OCI-LY7 (cell line): ENCODE results near the gene NRIP1. TPM values are rescaled to one million over a fixed set of nuclear protein-coding genes. Genes with fewer than 3 reads are reported as not detected.

Experiments used
- BruUV-seq: library from RNA; stranded (reverse); fragments of 400-500 nt; replicated peaks from 2 replicates; lab custom pipeline; 2021; lab: Mats Ljungman, UMichigan
- CTCF ChIA-PET: fragments of 300-600 bp; sonication (Branson Sonifier 250); formaldehyde crosslinking; loops from one replicate; lab custom pipeline; 2022; ENCODE audit warnings: antibody characterized with exemption; ENCODE audit not compliant: unreplicated experiment; lab: Charles Lee
- POLR2A ChIA-PET: fragments of 300-600 bp; sonication (Branson Sonifier 250); formaldehyde crosslinking; loops from one replicate; lab custom pipeline; 2022; ENCODE audit warnings: antibody characterized with exemption; lab: Charles Lee
- DNase-seq: peaks from one replicate; pipeline ENCODE4 v3.0.0-alpha.2; 2015; ENCODE audit warnings: low spot score
- H2AFZ ChIP-seq: fragments of 200-600 bp; sonication (generic), shearing (Covaris generic); 2 replicates; pipeline ENCODE4 v1.6.1; 2014; ENCODE audit warnings: mild to moderate bottlenecking, antibody characterized with exemption, low read length, moderate library complexity
- H3K27ac ChIP-seq: fragments of 200-600 bp; sonication (generic); 2 replicates; pipeline ENCODE4 v1.5.1; 2014; ENCODE audit warnings: mixed run types, low read depth, mild to moderate bottlenecking, moderate library complexity, low read length, inconsistent platforms; ENCODE audit not compliant: poor library complexity, severe bottlenecking
- H3K36me3 ChIP-seq: fragments of 200-600 bp; sonication (generic); 2 replicates; pipeline ENCODE4 v1.6.1; 2014; ENCODE audit warnings: mild to moderate bottlenecking, antibody characterized with exemption, low read length, moderate library complexity, mixed read lengths; ENCODE audit not compliant: insufficient read depth
- H3K4me1 ChIP-seq: fragments of 200-600 bp; sonication (generic); 2 replicates; pipeline ENCODE4 v1.5.1; 2014; ENCODE audit warnings: mild to moderate bottlenecking, low read length; ENCODE audit not compliant: insufficient read depth, poor library complexity, severe bottlenecking
- H3K4me2 ChIP-seq: fragments of 200-600 bp; sonication (generic); 2 replicates; pipeline ENCODE4 v1.6.1; 2014; ENCODE audit warnings: mild to moderate bottlenecking, low read length
- H3K4me3 ChIP-seq: fragments of 200-600 bp; sonication (generic); 2 replicates; pipeline ENCODE4 v1.5.1; 2014; ENCODE audit warnings: mild to moderate bottlenecking, low read depth, low read length; ENCODE audit not compliant: poor library complexity, severe bottlenecking
- H3K79me2 ChIP-seq: fragments of 200-600 bp; sonication (generic); 2 replicates; pipeline ENCODE4 v1.6.1; 2016; ENCODE audit warnings: low read depth, mild to moderate bottlenecking, low read length, moderate library complexity, mixed read lengths; ENCODE audit not compliant: insufficient read depth
- H3K9me2 ChIP-seq: fragments of 200-600 bp; sonication (generic); 2 replicates; pipeline ENCODE4 v1.6.1; 2016; ENCODE audit warnings: mild to moderate bottlenecking, low read length, mixed read lengths; ENCODE audit not compliant: insufficient read depth
- H3K9me3 ChIP-seq: fragments of 200-600 bp; sonication (generic); 2 replicates; pipeline ENCODE4 v1.6.1; 2014; ENCODE audit warnings: mild to moderate bottlenecking, mixed run types, low read length, mixed read lengths
- H4K20me1 ChIP-seq: fragments of 200-600 bp; sonication (generic); 2 replicates; pipeline ENCODE4 v1.6.1; 2014; ENCODE audit warnings: mild to moderate bottlenecking, antibody characterized with exemption, low read length, moderate library complexity, mixed read lengths; ENCODE audit not compliant: insufficient read depth
- CTCF ChIP-seq: fragments of 200-600 bp; sonication (generic); conservative IDR thresholded peaks from 2 replicates; pipeline ENCODE4 v1.5.1; 2014; ENCODE audit warnings: mild to moderate bottlenecking, antibody characterized with exemption, low read length, moderate library complexity, mixed read lengths
- EZH2phosphoT487 ChIP-seq: fragments of 200-600 bp; sonication (generic); IDR thresholded peaks from 2 replicates; pipeline ENCODE4 v1.6.1; 2018; ENCODE audit warnings: low read depth, borderline replicate concordance, mild to moderate bottlenecking, mixed run types, antibody characterized with exemption, low read length, moderate library complexity, mixed read lengths
- intact Hi-C: fragments of 100-400 bp; cut with micrococcal nuclease; formaldehyde crosslinking; loops from one replicate; pipeline ENCODE4 v1.10.0; 2022; ENCODE audit not compliant: unreplicated experiment
- total RNA-seq, 2 experiments: library from RNA; depleted of rRNA in 1 of 2; stranded (reverse); fragments of >200 nt in 1 of 2; shearing (Covaris generic) in 1 of 2; gene quantifications; 2 replicates each; pipeline ENCODE4 v1.2.3, GENCODE V29; 2014 to 2022

Gene NRIP1
- total RNA-seq, 2 experiments from 2014 or later: not detected

GRCh38 chr21:15003463-15004135, 61.2 kb downstream of the NRIP1 start:
- TF ChIP-seq EZH2phosphoT487 (no peak), CTCF (no peak)
- Histone ChIP-seq H2AFZ (no peak overlapping the region), H4K20me1 (no peaks in the 10 kb centered on the region), H3K9me3 (no peaks in the 10 kb centered on the region), H3K4me1 (no peaks in the 10 kb centered on the region), H3K4me2 (no peak overlapping the region), H3K9me2 (no peaks in the 10 kb centered on the region), H3K79me2 (no peaks in the 10 kb centered on the region), H3K36me3 (no peaks in the 10 kb centered on the region), H3K27ac (no peak overlapping the region), H3K4me3 (no peak overlapping the region)
- intact Hi-C loops: no loop called here
- no peak for DNase-seq
- ChIA-PET CTCF (no interaction called here), POLR2A (no interaction called here)
- no TSS peak for BruUV-seq

GRCh38 chr21:15001857-15002606, 62.8 kb downstream of the NRIP1 start:
- CTCF ChIA-PET: no interaction called here

More at GRCh38 chr21:15001857-15002606, 62.8 kb downstream of the NRIP1 start:
- Histone ChIP-seq H3K4me1 (no peaks in the 10 kb centered on the region), H3K4me3 (no peak overlapping the region), H4K20me1 (no peaks in the 10 kb centered on the region), H3K9me3 (no peaks in the 10 kb centered on the region), H3K9me2 (no peaks in the 10 kb centered on the region), H2AFZ (no peak overlapping the region), H3K79me2 (no peaks in the 10 kb centered on the region), H3K36me3 (no peaks in the 10 kb centered on the region), H3K27ac (no peak overlapping the region), H3K4me2 (no peak overlapping the region)
- TF ChIP-seq CTCF (no peak), EZH2phosphoT487 (no peak)
- no peak for DNase-seq
- intact Hi-C loops: no loop called here
- POLR2A ChIA-PET: interaction anchor here (0.7 to 1.1 kb wide), 2 partner anchors 11 to 23 kb away, joined by 3 read pairs; no protein-coding TSS in a partner anchor
- BruUV-seq: no TSS peak
